HFF-Myc (cell line): ENCODE data around the gene EGLN3.
"Not testable (repeated sequence)": the region's sequence is repeated elsewhere in the genome, so short reads cannot be mapped to it uniquely, and the experiment has no call there.

Experiments used
- DNase-seq: peaks from one replicate; pipeline ENCODE4 v3.0.0-alpha.2; 2011; ENCODE audit warnings: low read depth; ENCODE audit errors: extremely low read depth
- H3K4me3 ChIP-seq: replicated peaks from 2 replicates; pipeline ENCODE4 v1.5.1; 2011; ENCODE audit warnings: low read depth, mild to moderate bottlenecking, control low read depth, low read length
- TF ChIP-seq, protein P1 (sequence below): IDR thresholded peaks from 2 replicates; pipeline ENCODE4 v1.5.1; 2012; ENCODE audit warnings: mild to moderate bottlenecking, low read depth, low read length, control low read depth; ENCODE audit errors: missing control alignments

The EGLN3 gene

DNA sequence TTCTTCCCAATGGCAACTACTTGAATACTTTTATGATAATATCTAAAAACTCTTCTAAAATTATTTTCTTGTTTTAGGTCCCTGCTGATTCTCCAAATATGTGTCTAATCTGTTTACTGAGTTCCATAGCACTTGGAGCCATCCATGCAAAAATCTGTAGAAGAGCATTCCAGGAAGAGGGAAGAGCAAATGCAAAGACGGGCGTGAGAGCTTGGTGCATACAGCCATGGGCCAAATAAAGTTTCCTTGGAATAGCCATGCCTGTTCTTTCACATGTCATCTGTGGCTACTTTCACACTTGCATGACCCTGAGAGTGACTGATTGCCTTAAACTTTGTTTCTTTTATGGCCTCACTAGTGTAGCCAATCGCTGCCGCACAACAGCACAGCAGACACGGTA is 13.0 kb upstream of the EGLN3 start:
- DNase-seq = no peak
- no peak overlapping the region for H3K4me3 ChIP-seq
- TF ChIP-seq, protein P1, sequence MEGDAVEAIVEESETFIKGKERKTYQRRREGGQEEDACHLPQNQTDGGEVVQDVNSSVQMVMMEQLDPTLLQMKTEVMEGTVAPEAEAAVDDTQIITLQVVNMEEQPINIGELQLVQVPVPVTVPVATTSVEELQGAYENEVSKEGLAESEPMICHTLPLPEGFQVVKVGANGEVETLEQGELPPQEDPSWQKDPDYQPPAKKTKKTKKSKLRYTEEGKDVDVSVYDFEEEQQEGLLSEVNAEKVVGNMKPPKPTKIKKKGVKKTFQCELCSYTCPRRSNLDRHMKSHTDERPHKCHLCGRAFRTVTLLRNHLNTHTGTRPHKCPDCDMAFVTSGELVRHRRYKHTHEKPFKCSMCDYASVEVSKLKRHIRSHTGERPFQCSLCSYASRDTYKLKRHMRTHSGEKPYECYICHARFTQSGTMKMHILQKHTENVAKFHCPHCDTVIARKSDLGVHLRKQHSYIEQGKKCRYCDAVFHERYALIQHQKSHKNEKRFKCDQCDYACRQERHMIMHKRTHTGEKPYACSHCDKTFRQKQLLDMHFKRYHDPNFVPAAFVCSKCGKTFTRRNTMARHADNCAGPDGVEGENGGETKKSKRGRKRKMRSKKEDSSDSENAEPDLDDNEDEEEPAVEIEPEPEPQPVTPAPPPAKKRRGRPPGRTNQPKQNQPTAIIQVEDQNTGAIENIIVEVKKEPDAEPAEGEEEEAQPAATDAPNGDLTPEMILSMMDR = no peak

DNA sequence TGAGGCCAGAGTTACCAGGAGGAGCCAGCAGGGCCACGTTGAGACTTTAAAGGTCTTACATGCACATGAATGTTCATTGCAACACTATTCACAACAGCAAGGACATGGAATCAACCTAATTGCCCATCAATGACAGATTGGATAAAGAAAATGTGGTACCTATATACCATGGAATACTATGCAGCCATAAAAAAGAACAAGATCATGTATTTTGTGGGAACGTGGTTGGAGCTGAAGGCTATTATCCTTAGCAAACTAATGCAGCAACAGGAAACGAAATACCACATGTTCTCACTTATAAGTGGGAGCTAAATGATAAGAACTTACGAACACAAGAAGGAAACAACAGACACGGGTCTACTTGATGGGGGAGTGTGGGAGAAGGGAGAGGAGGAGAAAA is 11.6 kb upstream of the EGLN3 start:
- not testable (repeated sequence) for DNase-seq, H3K4me3 ChIP-seq

DNA sequence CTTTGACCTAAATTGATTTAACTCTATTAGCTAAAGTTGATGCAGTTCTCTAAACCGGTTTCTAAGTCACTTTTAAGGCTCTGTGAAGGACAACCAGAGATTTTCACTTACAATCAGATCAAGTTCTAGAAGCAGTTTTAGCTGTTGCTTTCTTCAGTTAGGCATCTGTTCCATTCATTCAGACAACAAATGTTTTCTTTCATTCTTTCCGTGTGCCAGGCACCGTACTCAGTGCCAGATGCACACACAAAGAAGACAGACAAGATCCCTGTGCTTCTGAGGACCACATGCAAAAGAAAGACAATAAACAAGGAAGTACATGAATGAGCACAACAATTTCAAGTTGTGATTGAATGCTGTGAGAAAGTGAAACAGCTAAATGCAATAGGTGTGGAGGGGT is 11.1 kb upstream of the EGLN3 start:
- no peak overlapping the region for H3K4me3 ChIP-seq
- TF ChIP-seq, protein P1 = no peak
- DNase-seq = no peak

DNA sequence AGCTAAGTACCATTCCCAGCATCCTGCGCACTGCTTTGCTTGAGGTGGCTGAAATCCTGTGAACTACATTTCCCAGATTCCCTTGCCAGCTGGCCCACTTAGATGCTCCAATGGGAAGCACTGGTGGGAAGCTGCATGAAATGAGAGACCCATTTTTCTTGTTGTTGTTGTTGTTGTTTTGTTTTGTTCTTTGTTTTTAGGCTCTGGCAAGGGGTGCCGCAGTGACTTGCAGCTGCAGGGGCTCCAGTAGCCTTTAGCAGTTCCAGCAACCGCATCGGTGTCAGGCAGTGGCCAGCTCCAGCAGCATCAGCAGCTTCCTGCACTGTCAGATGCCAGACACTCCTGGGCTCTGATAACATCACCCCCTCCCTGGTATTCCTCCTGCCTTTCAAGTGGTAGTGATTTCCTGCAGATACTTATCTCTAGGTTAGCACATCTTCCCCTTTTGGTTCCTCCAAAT is 8.8 kb upstream of the EGLN3 start:
- TF ChIP-seq, protein P1 = no peak
- no peak overlapping the region for H3K4me3 ChIP-seq
- no peak for DNase-seq

DNA sequence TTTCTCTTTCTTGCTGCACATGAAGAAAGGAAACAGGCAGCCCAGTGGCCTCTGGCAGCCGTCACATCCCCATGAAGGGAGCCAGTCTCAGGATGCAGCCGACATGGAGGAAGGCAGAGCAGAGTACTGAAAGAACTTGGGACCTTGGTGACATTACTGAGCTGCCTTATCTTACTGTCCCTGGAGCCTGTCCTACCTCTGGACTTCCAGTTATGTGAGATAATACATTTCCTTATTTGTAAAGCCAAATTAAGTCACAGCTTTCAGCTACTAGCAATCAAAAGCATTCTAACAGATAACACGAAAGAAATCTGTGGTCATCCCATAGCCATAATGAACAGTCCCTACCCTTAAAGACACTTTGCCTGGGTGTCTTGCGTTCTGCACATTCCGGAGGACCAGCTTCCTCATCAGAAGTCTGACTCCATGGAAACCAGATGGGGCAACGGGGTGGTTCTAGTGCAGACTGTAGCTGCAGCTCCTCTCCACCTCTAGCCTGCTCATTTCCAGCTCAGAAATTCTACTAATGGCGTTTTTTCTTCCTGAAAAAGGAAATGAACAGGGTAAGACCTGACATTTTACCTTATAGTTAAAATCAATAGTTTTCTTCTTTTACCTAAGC is 7.8 kb upstream of the EGLN3 start:
- TF ChIP-seq, protein P1 = no peak
- H3K4me3 ChIP-seq = no peak overlapping the region
- no peak for DNase-seq

DNA sequence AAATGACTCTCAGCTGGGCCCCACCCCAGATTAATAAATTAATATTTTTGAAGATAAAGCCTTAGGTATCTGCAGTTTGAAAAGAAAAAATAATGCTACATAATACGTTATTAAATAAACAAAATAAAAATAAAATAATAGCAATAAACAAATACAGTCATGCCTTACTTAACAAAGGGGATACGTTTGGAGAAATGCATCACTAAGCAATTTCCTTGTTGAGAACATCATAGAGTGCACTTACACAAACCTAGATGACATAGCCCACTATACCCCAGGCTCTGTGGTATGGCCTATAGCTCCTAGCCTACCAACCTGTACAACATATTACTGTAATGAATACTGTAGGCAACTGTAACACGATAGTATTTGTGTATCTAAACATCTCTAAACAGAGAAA is 7.1 kb upstream of the EGLN3 start:
- DNase-seq = no peak
- TF ChIP-seq, protein P1 = no peak
- H3K4me3 ChIP-seq = no peak overlapping the region

DNA sequence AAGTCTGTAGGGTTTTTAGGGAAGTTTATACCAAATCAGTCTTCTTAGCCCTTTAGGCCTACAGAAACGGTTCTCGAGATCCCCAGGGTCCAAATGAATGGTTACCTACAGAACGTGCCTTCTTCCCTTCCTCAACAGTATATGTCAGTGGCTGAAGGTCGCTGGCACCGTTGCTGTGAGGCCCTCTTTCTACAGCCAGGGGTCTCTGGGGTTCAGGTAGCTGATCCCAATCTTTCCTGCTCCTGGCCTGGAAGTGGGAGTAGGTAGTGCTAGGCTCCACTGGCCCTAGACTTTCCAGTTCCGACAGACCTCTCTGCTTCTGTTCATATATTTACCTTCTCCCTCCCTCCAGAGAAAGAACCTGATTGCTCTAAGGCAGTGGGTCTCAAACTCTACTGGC is 6.4 kb upstream of the EGLN3 start:
- TF ChIP-seq, protein P1 = no peak

More for the DNA sequence above, 6.4 kb upstream of the EGLN3 start:
- no peak overlapping the region for H3K4me3 ChIP-seq
- DNase-seq = no peak
